Vagina (tissue), 2 donors: Measurements from ENCODE around the gene PDE1C. TPM values are rescaled to one million over a fixed set of nuclear protein-coding genes. Genes with fewer than 3 reads are reported as not detected.
A peak's percentile ranks its signal among the peaks of the same experiment; 100 is the strongest.
"Not testable (repeated sequence)": the region's sequence is repeated elsewhere in the genome, so short reads cannot be mapped to it uniquely, and the experiment has no call there.

ENCODE experiments used
- DNase-seq, 2 donors: peaks; one replicate each; pipeline ENCODE4 v3.0.0-alpha.2; 2017; ENCODE audit errors: extremely low spot score in 2 of 2
- H3K27ac ChIP-seq: fragments of 200-600 bp; sonication (generic); one replicate; pipeline ENCODE4 v1.5.1; 2019
- H3K27me3 ChIP-seq: fragments of 200-600 bp; sonication (generic); one replicate; pipeline ENCODE4 v1.5.1; 2019
- H3K36me3 ChIP-seq, 2 donors: fragments of 200-600 bp; sonication (generic); one replicate each; pipeline ENCODE4 v1.5.1; 2017 to 2019
- H3K4me1 ChIP-seq: fragments of 200-600 bp; sonication (generic); one replicate; pipeline ENCODE4 v1.5.1; 2019
- H3K4me3 ChIP-seq, 2 donors: fragments of 200-600 bp; sonication (generic); 1 replicate in 1 of 2; 2 replicates in 1 of 2; pipeline ENCODE4 v1.5.1; 2016 to 2019
- H3K9me3 ChIP-seq: fragments of 200-600 bp; sonication (generic); one replicate; pipeline ENCODE4 v1.5.1; 2019
- CTCF ChIP-seq, 3 experiments: fragments of 450-650 bp in 2 of 3; fragments of 200-600 bp in 1 of 3; sonication (generic) in 1 of 3; IDR thresholded peaks; one replicate each; pipeline ENCODE4 v1.5.1; 2017 to 2019; ENCODE audit warnings: antibody characterized with exemption in 3 of 3, mild to moderate bottlenecking in 2 of 3, moderate library complexity in 2 of 3
- POLR2A ChIP-seq, 2 donors: fragments of 450-650 bp; IDR thresholded peaks; one replicate each; pipeline ENCODE4 v1.6.1; 2017; ENCODE audit warnings: antibody characterized with exemption in 2 of 2, mild to moderate bottlenecking in 2 of 2, moderate library complexity in 2 of 2
- POLR2AphosphoS5 ChIP-seq, 2 donors: sonication (generic); formaldehyde crosslinking; IDR thresholded peaks; one replicate each; pipeline ENCODE4 v1.9.0; 2017; ENCODE audit warnings: antibody characterized with exemption in 2 of 2, mild to moderate bottlenecking in 2 of 2, low read depth in 1 of 2; ENCODE audit not compliant: insufficient read depth in 1 of 2
- intact Hi-C: fragments of 100-400 bp; cut with DNase I; formaldehyde crosslinking; loops from one replicate; pipeline ENCODE4 v1.15.1; 2023
- total RNA-seq: library from RNA; depleted of rRNA; stranded (reverse); fragments of >200 nt; gene quantifications from one replicate; pipeline ENCODE4 v1.2.3, GENCODE V29; 2016

Gene PDE1C
- total RNA-seq, 1 donor from 2014 or later: 19.2 TPM

- intact Hi-C loops: no loop called here
- H3K27ac ChIP-seq: no peak overlapping the region
- no peak overlapping the region for H3K4me3 ChIP-seq
- H3K36me3 ChIP-seq: no peaks in the 10 kb centered on the region
- no peaks in the 10 kb centered on the region for H3K27me3 ChIP-seq
- H3K4me1 ChIP-seq: no peaks in the 10 kb centered on the region
- no peak for TF ChIP-seq POLR2A (IDR thresholded peaks at IDR 0.05)
- H3K9me3 ChIP-seq: no peaks in the 10 kb centered on the region
- DNase-seq: no peak
Measured at GRCh38 chr7:32089256-32089655, 19.0 kb upstream of the PDE1C start.

GRCh38 chr7:32088451-32088881 lies 18.3 kb upstream of the PDE1C start:
- Histone ChIP-seq H3K9me3 (no peaks in the 10 kb centered on the region), H3K4me1 (no peaks in the 10 kb centered on the region), H3K27ac (no peak overlapping the region), H3K4me3 (no peak overlapping the region), H3K36me3 (no peaks in the 10 kb centered on the region), H3K27me3 (no peaks in the 10 kb centered on the region)
- DNase-seq: peak in 1 of 2 donors; percentile 80
- intact Hi-C loops: no loop called here
- TF ChIP-seq POLR2A (IDR thresholded peaks at IDR 0.05) (no peak), POLR2AphosphoS5 (IDR thresholded peaks at IDR 0.05; ENCODE audit: insufficient read depth in 1 of 2, low read depth in 1 of 2) (no peak), CTCF (IDR thresholded peaks at IDR 0.05) (no peak)

- H3K27ac ChIP-seq: no peak overlapping the region
- no peaks in the 10 kb centered on the region for H3K36me3 ChIP-seq
- TF ChIP-seq CTCF (IDR thresholded peaks at IDR 0.05) (no peak), POLR2AphosphoS5 (IDR thresholded peaks at IDR 0.05; ENCODE audit: insufficient read depth in 1 of 2, low read depth in 1 of 2) (no peak), POLR2A (IDR thresholded peaks at IDR 0.05) (no peak)
- intact Hi-C loops: no loop called here
- H3K4me1 ChIP-seq: no peaks in the 10 kb centered on the region
- H3K27me3 ChIP-seq: no peaks in the 10 kb centered on the region
- no peaks in the 10 kb centered on the region for H3K9me3 ChIP-seq
- H3K4me3 ChIP-seq: no peak overlapping the region
- DNase-seq: peak in 1 of 2 donors; percentile 71
Measured at GRCh38 chr7:32079510-32079909, 9.3 kb upstream of the PDE1C start.

- intact Hi-C loops: no loop called here
- no peak for DNase-seq
- Histone ChIP-seq H3K4me3 (no peak overlapping the region), H3K4me1 (no peaks in the 10 kb centered on the region), H3K9me3 (no peaks in the 10 kb centered on the region), H3K36me3 (no peaks in the 10 kb centered on the region), H3K27me3 (no peaks in the 10 kb centered on the region), H3K27ac (no peak overlapping the region)
- no peak for TF ChIP-seq POLR2A (IDR thresholded peaks at IDR 0.05)
- TF ChIP-seq CTCF (IDR thresholded peaks at IDR 0.05): no peak
- no peak for TF ChIP-seq POLR2AphosphoS5 (IDR thresholded peaks at IDR 0.05; ENCODE audit: insufficient read depth in 1 of 2, low read depth in 1 of 2)
Measured at GRCh38 chr7:32078824-32079223, 8.6 kb upstream of the PDE1C start.

- TF ChIP-seq POLR2A (IDR thresholded peaks at IDR 0.05) (no peak), POLR2AphosphoS5 (IDR thresholded peaks at IDR 0.05; ENCODE audit: insufficient read depth in 1 of 2, low read depth in 1 of 2) (no peak), CTCF (IDR thresholded peaks at IDR 0.05) (no peak)
- H3K27me3 ChIP-seq: no peaks in the 10 kb centered on the region
- no peak overlapping the region for H3K4me3 ChIP-seq
- no peak for DNase-seq
- intact Hi-C loops: no loop called here
- H3K27ac ChIP-seq: no peak overlapping the region
- no peaks in the 10 kb centered on the region for H3K9me3 ChIP-seq
- H3K36me3 ChIP-seq: no peaks in the 10 kb centered on the region
- H3K4me1 ChIP-seq: no peaks in the 10 kb centered on the region
Measured at GRCh38 chr7:32077806-32078205, 7.6 kb upstream of the PDE1C start.

- H3K4me3 ChIP-seq, H3K36me3 ChIP-seq, H3K27ac ChIP-seq, H3K4me1 ChIP-seq, intact Hi-C loops, H3K27me3 ChIP-seq, H3K9me3 ChIP-seq: not testable (repeated sequence)
- DNase-seq: peak in 1 of 2 donors; percentile 22
Measured at GRCh38 chr7:32076802-32077201, 6.6 kb upstream of the PDE1C start.
